NCI-H2196 (cell line): ENCODE data around the gene CDKN2B.

Source experiments
- DNase-seq: peaks from one replicate; lab custom pipeline; 2025; ENCODE audit not compliant: unreplicated experiment; lab: John Stamatoyannopoulos, UW

The CDKN2B gene

GRCh38 chr9:21995006-21995665 is 14.0 kb downstream of the CDKN2B start:
- peak; percentile 80 for DNase-seq

GRCh38 chr9:21994556-21995005 is 14.5 kb downstream of the CDKN2B start, which contains the start of gene CDKN2B-AS1:
TSS of gene CDKN2B-AS1 (plus strand) at chr9:21994791.
- peak; percentile 90 for DNase-seq

- DNase-seq = peak; percentile 60
Measured at GRCh38 chr9:21993893-21994555, 15.1 kb downstream of the CDKN2B start, which contains the start of gene CDKN2A. TSS of gene CDKN2A (minus strand) at chr9:21994392.

DNA sequence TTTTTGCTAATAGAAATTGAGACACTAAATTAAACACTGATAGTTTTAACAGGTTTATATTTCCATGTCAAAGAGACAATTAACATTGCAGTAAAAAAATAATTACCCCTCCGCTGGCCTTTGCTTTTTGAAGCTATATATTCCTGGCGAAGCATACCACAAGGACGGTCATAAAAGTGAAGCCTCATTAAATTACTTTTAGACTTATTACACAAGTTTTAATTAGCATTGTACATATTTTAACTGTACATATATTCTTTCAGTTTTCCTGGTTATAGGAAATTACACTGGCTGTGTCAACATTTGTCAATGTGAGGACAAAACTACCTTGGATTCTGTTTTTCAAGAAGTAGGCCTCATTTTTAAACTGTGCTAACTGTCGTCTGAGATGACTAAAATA is 16.1 kb downstream of the CDKN2B start:
- DNase-seq = no peak

GRCh38 chr9:21991072-21991959 is 17.8 kb downstream of the CDKN2B start:
- DNase-seq = no peak

DNA sequence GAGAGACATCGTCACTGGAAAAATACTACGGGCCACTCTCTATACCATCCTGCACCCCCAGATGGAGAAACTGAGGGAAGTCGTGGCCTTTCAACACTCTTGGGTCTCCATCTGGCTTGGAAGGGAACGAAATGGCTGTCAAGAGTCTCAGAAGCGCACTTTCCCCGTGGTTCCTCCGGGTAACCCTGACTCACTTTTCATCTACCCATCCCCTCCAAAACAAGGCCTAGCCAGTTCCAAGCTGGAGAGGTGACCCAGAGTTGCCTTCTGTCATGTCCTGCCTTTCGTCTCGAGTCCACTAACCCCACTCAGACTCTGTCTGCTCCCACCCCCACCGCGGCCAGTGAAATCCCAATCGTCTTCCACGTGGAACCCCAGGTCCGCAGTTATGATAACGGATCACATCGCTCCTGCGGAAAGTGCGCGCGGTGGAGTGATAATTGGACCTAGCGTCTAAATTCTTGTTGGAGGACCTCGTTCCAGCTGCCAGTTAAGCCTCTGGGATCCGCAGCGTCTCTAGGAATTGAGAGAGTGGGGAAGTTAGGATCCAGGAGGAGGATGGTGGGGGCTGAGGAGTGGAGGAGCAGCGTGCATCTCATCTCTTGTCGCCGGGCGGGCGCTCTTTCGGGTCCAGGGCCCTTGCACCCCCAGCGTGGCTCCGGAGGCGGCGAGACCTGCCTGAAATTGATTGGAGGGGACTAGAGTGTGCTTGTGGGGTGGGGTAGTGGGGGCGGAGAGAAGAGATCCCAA is 19.5 kb downstream of the CDKN2B start:
- no peak for DNase-seq

DNA sequence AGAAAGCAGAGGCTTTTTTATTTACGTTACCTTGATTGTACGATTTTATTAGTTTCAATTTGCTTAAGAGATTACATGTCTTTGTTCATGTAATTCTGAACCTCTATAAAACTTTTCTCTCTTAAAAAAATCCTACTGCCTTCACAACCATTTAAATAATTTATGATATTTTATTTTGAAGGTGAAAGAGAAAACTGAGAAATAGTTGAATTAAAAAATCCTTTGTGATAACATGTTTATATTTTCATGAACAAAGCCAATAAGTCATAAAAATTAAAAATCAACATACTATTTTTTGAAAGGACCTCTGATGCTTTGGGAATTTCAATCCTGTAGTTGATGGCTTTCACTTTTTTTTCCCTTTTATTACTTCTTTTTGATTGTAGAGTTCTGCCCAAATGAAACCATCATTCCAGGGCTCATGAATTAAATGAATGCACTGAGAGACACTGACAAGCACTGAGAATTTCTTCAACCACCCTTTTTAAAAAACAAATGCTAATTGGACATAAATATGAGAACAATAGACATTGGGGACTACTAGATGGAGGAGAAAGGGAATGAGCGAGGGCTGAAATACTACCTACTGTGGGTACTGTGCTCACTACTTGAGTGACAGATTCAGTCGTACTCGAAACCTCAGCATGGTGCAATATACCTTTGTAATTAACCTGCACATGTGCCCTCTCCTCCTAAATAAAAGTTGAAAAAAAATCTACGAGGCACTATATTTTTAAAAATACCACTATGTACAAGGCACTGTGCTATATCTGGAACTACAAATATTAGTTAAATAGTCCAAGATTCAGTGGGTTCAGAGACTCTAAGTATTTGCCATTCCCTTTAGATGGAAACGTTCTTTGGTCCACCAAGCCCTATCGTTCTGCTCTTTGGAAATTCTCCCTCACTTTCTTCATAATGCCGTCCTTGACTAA is 20.8 kb downstream of the CDKN2B start:
- peak; percentile 13 for DNase-seq

- no peak for DNase-seq
Measured at GRCh38 chr9:21985964-21986667, 23.0 kb downstream of the CDKN2B start.

- DNase-seq = no peak
Measured at GRCh38 chr9:21984101-21984500, 25.0 kb downstream of the CDKN2B start.

- no peak for DNase-seq
Measured at GRCh38 chr9:21983561-21983935, 25.6 kb downstream of the CDKN2B start.

GRCh38 chr9:21982861-21983560 is 26.1 kb downstream of the CDKN2B start:
- no peak for DNase-seq

- no peak for DNase-seq
Measured at GRCh38 chr9:21982391-21982790, 26.7 kb downstream of the CDKN2B start.

- DNase-seq = no peak
Measured at GRCh38 chr9:21976334-21976875, 32.7 kb downstream of the CDKN2B start.

DNA sequence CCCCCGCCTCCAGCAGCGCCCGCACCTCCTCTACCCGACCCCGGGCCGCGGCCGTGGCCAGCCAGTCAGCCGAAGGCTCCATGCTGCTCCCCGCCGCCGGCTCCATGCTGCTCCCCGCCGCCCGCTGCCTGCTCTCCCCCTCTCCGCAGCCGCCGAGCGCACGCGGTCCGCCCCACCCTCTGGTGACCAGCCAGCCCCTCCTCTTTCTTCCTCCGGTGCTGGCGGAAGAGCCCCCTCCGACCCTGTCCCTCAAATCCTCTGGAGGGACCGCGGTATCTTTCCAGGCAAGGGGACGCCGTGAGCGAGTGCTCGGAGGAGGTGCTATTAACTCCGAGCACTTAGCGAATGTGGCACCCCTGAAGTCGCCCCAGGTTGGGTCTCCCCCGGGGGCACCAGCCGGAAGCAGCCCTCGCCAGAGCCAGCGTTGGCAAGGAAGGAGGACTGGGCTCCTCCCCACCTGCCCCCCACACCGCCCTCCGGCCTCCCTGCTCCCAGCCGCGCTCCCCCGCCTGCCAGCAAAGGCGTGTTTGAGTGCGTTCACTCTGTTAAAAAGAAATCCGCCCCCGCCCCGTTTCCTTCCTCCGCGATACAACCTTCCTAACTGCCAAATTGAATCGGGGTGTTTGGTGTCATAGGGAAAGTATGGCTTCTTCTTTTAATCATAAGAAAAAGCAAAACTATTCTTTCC is 34.2 kb downstream of the CDKN2B start:
- peak; percentile 87 for DNase-seq

DNA sequence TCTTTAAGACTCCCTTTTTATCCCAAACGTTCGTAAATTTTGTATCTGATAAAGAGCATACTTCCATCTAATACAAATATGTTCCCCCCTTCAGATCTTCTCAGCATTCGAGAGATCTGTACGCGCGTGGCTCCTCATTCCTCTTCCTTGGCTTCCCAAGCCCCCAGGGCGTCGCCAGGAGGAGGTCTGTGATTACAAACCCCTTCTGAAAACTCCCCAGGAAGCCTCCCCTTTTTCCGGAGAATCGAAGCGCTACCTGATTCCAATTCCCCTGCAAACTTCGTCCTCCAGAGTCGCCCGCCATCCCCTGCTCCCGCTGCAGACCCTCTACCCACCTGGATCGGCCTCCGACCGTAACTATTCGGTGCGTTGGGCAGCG is 34.8 kb downstream of the CDKN2B start:
- DNase-seq = peak; percentile 29

- no peak for DNase-seq
Measured at GRCh38 chr9:21972361-21972760, 36.7 kb downstream of the CDKN2B start.

GRCh38 chr9:21970800-21971640 is 38.1 kb downstream of the CDKN2B start:
- DNase-seq = no peak
